ENCODE data around the gene SIL1. TPM values are rescaled to one million over a fixed set of nuclear protein-coding genes. Genes with fewer than 3 reads are reported as not detected.

Gene SIL1
- total RNA-seq, 4 donors from 2014 or later, result 20.3 to 39.2 (median 29.1) TPM

GRCh38 chr5:139051392-139051791 lies 146.8 kb downstream of the SIL1 start:
- Histone ChIP-seq H3K27me3 (no peaks in the 10 kb centered on the region), H3K36me3 (peaks cover 0 to 7% (median 2%) of the 10 kb centered on the region in 4 donors), H3K27ac (replicated peaks in 1 of 4) (no peak overlapping the region), H3K4me1 (peaks cover 0 to 4% (median 0%) of the 10 kb centered on the region in 4 donors), H3K4me3 (no peak overlapping the region), H3K9me3 (no peaks in the 10 kb centered on the region)
- TF ChIP-seq EP300 (IDR thresholded peaks at IDR 0.05), result no peak
- TF ChIP-seq POLR2AphosphoS5 (IDR thresholded peaks at IDR 0.05), result no peak
- no peak for TF ChIP-seq CTCF (IDR thresholded peaks at IDR 0.05)
- TF ChIP-seq POLR2A (IDR thresholded peaks at IDR 0.05; ENCODE audit: low read depth), result no peak
- peak; percentile 60 for DNase-seq (ENCODE audit: extremely low spot score)
- 69% methylated on average over 3 of the region's 3 CpGs for WGBS
- intact Hi-C loops (cut with DNase I), result no loop called here

- peaks cover 0 to 4% (median 0%) of the 10 kb centered on the region in 4 donors for H3K4me1 ChIP-seq
- no peaks in the 10 kb centered on the region for H3K27me3 ChIP-seq
- TF ChIP-seq POLR2AphosphoS5 (IDR thresholded peaks at IDR 0.05) (no peak), CTCF (IDR thresholded peaks at IDR 0.05) (no peak), POLR2A (IDR thresholded peaks at IDR 0.05; ENCODE audit: low read depth) (no peak), EP300 (IDR thresholded peaks at IDR 0.05) (no peak)
- no peak overlapping the region for H3K4me3 ChIP-seq
- H3K36me3 ChIP-seq, result peaks cover 0 to 7% (median 2%) of the 10 kb centered on the region in 4 donors
- H3K9me3 ChIP-seq, result no peaks in the 10 kb centered on the region
- H3K27ac ChIP-seq (replicated peaks in 1 of 4), result no peak overlapping the region
- DNase-seq (ENCODE audit: extremely low spot score), result no peak
- intact Hi-C loops (cut with DNase I), result no loop called here
Observed at GRCh38 chr5:139050432-139050831, 147.7 kb downstream of the SIL1 start.

GRCh38 chr5:139049780-139050179 lies 148.4 kb downstream of the SIL1 start:
- intact Hi-C loops (cut with DNase I), result no loop called here
- Histone ChIP-seq H3K27me3 (no peaks in the 10 kb centered on the region), H3K9me3 (no peaks in the 10 kb centered on the region), H3K4me1 (peaks cover 0 to 4% (median 0%) of the 10 kb centered on the region in 4 donors), H3K27ac (replicated peaks in 1 of 4) (no peak overlapping the region), H3K4me3 (no peak overlapping the region), H3K36me3 (peaks cover 0 to 7% (median 2%) of the 10 kb centered on the region in 4 donors)
- TF ChIP-seq POLR2AphosphoS5 (IDR thresholded peaks at IDR 0.05) (no peak), EP300 (IDR thresholded peaks at IDR 0.05) (no peak), POLR2A (IDR thresholded peaks at IDR 0.05; ENCODE audit: low read depth) (no peak), CTCF (IDR thresholded peaks at IDR 0.05) (no peak)
- WGBS, result 59% methylated on average over 1 of the region's 1 CpG
- DNase-seq (ENCODE audit: extremely low spot score), result no peak

GRCh38 chr5:139046551-139046950 lies 151.6 kb downstream of the SIL1 start:
- intact Hi-C loops (cut with DNase I), result no loop called here
- H3K27me3 ChIP-seq, result no peaks in the 10 kb centered on the region
- no peaks in the 10 kb centered on the region for H3K9me3 ChIP-seq
- no peak overlapping the region for H3K27ac ChIP-seq (replicated peaks in 1 of 4)
- H3K4me3 ChIP-seq, result no peak overlapping the region
- peaks cover 0 to 4% (median 0%) of the 10 kb centered on the region in 4 donors for H3K4me1 ChIP-seq
- H3K36me3 ChIP-seq, result peaks cover 0 to 16% (median 6%) of the 10 kb centered on the region in 4 donors
- TF ChIP-seq CTCF (IDR thresholded peaks at IDR 0.05) (no peak), POLR2A (IDR thresholded peaks at IDR 0.05; ENCODE audit: low read depth) (no peak), POLR2AphosphoS5 (IDR thresholded peaks at IDR 0.05) (no peak), EP300 (IDR thresholded peaks at IDR 0.05) (no peak)
- no peak for DNase-seq (ENCODE audit: extremely low spot score)

Measured in esophagus muscularis mucosa (tissue), 4 donors.